ENCODE results near the gene NKX2-8. TPM values are rescaled to one million over a fixed set of nuclear protein-coding genes. Genes with fewer than 3 reads are reported as not detected.
A peak's percentile ranks its signal among the peaks of the same experiment; 100 is the strongest.

Gene NKX2-8
- total RNA-seq, 4 donors from 2014 or later, result 1.7 to 3.4 (median 2.4) TPM

- WGBS, 2 donors, result 13 to 14% methylated on average over 5 of the region's 5 CpGs
- Histone ChIP-seq H3K9me3 (no peaks in the 10 kb centered on the region), H3K4me1 (peaks cover 0 to 22% of the 10 kb centered on the region in 2 donors), H3K36me3 (no peaks in the 10 kb centered on the region), H3K27me3 (no peaks in the 10 kb centered on the region), H3K4me3 (replicated peaks in 1 of 3) (no peak overlapping the region), H3K27ac (no peak overlapping the region)
- TF ChIP-seq POLR2A (IDR thresholded peaks at IDR 0.05), result no peak
- no peak for TF ChIP-seq CTCF (IDR thresholded peaks at IDR 0.05)
- intact Hi-C loops (cut with DNase I), result no loop called here
- peak; percentile 39 to 54 for DNase-seq
These were observed 2.7 kb upstream of the NKX2-8 start for GRCh38 chr14:36585100-36585499.

- Histone ChIP-seq H3K4me3 (replicated peaks in 1 of 3) (no peak overlapping the region), H3K27ac (no peak overlapping the region), H3K27me3 (no peaks in the 10 kb centered on the region), H3K4me1 (peaks cover 0 to 22% of the 10 kb centered on the region in 2 donors), H3K36me3 (no peaks in the 10 kb centered on the region), H3K9me3 (no peaks in the 10 kb centered on the region)
- no peak for DNase-seq
- intact Hi-C loops (cut with DNase I), result no loop called here
- 62 to 74% methylated on average over 33 to 53 of the region's 53 CpGs for WGBS, 2 donors
- TF ChIP-seq POLR2A (IDR thresholded peaks at IDR 0.05), result no peak
- no peak for TF ChIP-seq CTCF (IDR thresholded peaks at IDR 0.05)
These were observed 1.7 kb upstream of the NKX2-8 start for GRCh38 chr14:36583893-36584811.

GRCh38 chr14:36583242-36583892, 953 bp upstream of the NKX2-8 start:
- intact Hi-C loops (cut with DNase I), result no loop called here
- no peak overlapping the region for H3K27ac ChIP-seq
- no peaks in the 10 kb centered on the region for H3K36me3 ChIP-seq
- no peak for DNase-seq
- H3K4me3 ChIP-seq (replicated peaks in 1 of 3), result no peak overlapping the region
- 64 to 68% methylated on average over 17 to 27 of the region's 33 CpGs for WGBS, 2 donors
- H3K4me1 ChIP-seq, result peaks cover 0 to 22% of the 10 kb centered on the region in 2 donors
- H3K9me3 ChIP-seq, result no peaks in the 10 kb centered on the region
- TF ChIP-seq CTCF (IDR thresholded peaks at IDR 0.05) (no peak), POLR2A (IDR thresholded peaks at IDR 0.05) (no peak)
- H3K27me3 ChIP-seq, result no peaks in the 10 kb centered on the region

- TF ChIP-seq CTCF (IDR thresholded peaks at IDR 0.05) (no peak), POLR2A (IDR thresholded peaks at IDR 0.05) (no peak)
- H3K4me1 ChIP-seq, result peaks cover 0 to 22% of the 10 kb centered on the region in 2 donors
These were observed 444 bp upstream of the NKX2-8 start for GRCh38 chr14:36582874-36583241.

More at GRCh38 chr14:36582874-36583241, 444 bp upstream of the NKX2-8 start:
- intact Hi-C loops (cut with DNase I), result no loop called here
- no peaks in the 10 kb centered on the region for H3K9me3 ChIP-seq
- no peak overlapping the region for H3K4me3 ChIP-seq (replicated peaks in 1 of 3)
- no peaks in the 10 kb centered on the region for H3K36me3 ChIP-seq
- no peaks in the 10 kb centered on the region for H3K27me3 ChIP-seq
- no peak for DNase-seq
- 55 to 57% methylated on average over 11 to 12 of the region's 15 CpGs for WGBS, 2 donors
- H3K27ac ChIP-seq, result no peak overlapping the region
